Cardiac fibroblast (primary cell): ENCODE data around the gene RETSAT.
"Not testable (repeated sequence)": the region's sequence is repeated elsewhere in the genome, so short reads cannot be mapped to it uniquely, and the experiment has no call there.

ENCODE experiments used
- DNase-seq, 2 donors: peaks; one replicate each; pipeline versions ENCODE4 v3.0.0 to v3.0.0-alpha.2; 2010; ENCODE audit warnings: low read depth in 2 of 2
- H3K4me3 ChIP-seq, 2 donors: replicated peaks in 1 of 2; 1 replicate in 1 of 2; 2 replicates in 1 of 2; pipeline ENCODE4 v1.5.1; 2011; ENCODE audit warnings: low read depth in 2 of 2, low read length in 2 of 2, mild to moderate bottlenecking in 2 of 2, moderate library complexity in 1 of 2
- TF ChIP-seq, protein P1 (sequence below): IDR thresholded peaks from one replicate; pipeline ENCODE4 v1.5.1; 2011; ENCODE audit warnings: low read depth, mild to moderate bottlenecking, low read length, inconsistent platforms

RETSAT gene

DNA sequence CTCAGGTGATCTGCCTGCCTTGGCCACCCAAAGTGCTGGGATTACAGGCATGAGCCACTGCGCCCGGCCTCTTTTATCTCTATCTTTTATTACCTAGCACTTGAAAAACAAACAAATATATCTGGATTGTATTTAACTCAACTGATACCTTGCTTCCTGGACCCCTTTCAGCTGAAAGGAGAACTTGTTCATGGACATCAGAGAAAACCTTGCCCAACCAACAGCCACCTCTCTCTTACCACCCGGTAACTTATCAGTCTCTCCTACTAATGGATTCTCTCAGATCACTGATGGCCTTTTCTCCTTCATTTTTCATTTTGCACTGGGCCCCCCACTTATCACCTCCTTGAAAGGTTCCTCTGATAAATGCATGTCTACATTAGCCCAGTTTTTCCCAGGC, 6.7 kb downstream of the RETSAT start:
- TF ChIP-seq, protein P1, sequence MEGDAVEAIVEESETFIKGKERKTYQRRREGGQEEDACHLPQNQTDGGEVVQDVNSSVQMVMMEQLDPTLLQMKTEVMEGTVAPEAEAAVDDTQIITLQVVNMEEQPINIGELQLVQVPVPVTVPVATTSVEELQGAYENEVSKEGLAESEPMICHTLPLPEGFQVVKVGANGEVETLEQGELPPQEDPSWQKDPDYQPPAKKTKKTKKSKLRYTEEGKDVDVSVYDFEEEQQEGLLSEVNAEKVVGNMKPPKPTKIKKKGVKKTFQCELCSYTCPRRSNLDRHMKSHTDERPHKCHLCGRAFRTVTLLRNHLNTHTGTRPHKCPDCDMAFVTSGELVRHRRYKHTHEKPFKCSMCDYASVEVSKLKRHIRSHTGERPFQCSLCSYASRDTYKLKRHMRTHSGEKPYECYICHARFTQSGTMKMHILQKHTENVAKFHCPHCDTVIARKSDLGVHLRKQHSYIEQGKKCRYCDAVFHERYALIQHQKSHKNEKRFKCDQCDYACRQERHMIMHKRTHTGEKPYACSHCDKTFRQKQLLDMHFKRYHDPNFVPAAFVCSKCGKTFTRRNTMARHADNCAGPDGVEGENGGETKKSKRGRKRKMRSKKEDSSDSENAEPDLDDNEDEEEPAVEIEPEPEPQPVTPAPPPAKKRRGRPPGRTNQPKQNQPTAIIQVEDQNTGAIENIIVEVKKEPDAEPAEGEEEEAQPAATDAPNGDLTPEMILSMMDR = no peak
- DNase-seq = no peak
- no peak overlapping the region for H3K4me3 ChIP-seq

DNA sequence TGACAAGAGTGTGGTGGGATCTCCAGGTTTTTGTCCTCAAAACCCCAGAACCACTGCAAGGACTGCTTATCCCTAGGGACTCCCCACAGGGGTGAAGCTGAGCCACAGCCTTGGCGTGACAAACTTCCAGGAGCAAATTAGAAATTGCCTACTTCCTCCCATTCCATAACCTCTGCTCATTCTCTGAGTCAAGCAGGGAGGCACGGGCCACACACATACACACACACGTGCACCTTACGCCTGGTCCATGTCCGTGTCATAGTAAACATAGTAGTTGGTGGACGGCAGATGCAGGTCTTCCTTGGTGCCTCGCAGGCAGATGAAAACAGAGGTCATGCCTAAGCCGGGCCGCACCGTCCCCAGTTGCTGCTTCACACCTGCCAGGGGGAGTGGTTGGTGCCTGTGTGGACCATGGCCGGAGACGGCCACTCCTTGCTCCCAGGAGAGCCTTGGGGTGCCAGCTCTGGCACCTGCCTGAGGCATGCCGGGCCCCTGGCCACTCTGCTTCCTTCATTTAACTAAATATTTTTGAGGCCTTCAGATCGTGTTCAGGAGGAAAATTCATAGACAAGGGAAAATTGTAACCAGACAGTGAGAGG, 9.9 kb downstream of the RETSAT start:
- TF ChIP-seq, protein P1 = no peak
- H3K4me3 ChIP-seq = no peak overlapping the region
- no peak for DNase-seq

DNA sequence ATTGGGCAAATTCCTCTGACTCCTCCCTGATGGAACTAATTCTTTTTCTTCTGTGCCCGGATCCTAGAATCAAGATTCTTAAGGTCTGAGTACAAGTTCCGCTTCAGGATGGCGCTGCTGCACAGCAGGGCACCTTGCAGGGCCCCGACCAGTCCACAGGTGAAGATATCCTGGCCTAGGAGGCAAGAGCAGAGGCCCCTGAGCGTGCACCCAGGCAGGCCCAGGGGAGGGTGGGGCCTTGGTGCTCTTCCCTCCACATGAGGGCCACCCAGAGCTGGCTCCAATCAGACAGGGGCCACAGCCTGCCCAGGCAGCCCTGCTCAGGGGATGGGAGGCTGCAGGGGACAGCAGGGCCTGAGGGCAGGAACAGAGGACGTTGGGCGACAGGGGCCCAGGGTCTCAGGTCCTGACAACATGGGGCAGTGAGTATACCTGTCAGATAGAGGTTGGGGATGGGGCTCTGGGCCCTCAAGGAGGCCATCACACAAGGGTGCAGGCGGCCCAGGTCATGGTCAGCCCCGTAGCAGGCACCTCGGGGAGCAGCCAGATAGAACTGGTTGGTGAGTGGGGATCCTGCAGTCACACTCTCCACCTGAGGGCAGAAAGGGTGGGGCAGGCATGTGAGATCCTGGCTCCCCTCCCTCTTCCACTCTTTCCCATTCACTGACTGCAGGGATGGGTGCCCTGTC, 11.0 kb downstream of the RETSAT start:
- not testable (repeated sequence) for DNase-seq

DNA sequence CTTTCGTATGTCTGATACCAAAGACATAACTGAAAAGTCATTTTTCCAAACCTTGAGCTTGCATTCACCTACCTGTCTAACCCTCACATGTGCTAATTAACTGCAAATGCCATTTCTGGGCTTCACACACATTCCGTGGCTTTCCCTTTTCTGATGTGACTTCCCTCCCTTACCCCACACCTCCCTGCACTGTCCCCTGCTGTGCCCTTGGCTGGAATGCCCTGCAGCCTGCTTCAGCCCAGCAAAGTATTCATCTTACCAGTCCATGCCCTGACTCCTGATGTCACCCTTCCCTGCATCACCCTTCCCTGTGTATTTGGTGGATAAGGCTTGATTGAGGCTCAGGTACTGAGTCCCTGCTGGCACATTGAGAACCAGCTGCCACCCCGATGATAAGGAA, 12.2 kb downstream of the RETSAT start:
- H3K4me3 ChIP-seq = no peak overlapping the region
- TF ChIP-seq, protein P1 = no peak
- DNase-seq = no peak

More for the DNA sequence above, 11.0 kb downstream of the RETSAT start:
- H3K4me3 ChIP-seq = not testable (repeated sequence)

DNA sequence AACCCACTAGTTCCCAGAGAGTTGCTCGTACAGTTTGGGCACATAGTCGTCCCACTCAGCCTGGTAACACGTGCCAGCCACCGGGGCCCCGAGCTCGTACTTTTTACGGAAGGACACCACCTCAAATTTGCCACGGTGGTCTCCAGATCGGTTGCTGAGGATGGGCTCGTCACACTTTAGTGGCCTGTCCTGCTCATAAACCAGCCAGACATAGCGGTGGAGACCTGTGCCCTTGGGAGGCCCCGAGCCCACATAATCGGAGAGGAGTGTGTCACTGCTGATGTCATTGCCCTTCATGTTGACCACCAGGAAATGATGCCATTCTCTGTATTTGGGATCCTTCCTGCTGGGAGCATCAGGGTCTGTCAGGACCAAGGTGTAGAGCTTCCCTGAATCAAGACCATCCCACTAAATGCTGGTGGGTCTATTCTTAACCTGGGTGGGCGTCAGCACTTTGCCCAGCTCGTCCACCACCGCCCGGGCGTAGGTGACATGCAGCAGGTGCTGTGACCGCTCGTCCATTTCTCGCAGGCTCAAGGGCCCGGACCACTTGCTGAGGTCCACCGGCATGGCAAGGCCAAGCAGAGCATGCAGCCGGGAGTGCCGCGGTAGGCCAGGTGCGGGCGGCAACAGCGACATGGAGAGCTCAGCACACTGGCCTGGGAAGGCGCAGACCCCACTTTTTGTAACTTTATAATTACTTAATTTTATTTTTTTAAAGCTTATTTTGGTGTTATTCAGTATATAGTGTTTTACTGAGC, 12.9 kb downstream of the RETSAT start:
- TF ChIP-seq, protein P1 = no peak
- no peak for DNase-seq
- no peak overlapping the region for H3K4me3 ChIP-seq

DNA sequence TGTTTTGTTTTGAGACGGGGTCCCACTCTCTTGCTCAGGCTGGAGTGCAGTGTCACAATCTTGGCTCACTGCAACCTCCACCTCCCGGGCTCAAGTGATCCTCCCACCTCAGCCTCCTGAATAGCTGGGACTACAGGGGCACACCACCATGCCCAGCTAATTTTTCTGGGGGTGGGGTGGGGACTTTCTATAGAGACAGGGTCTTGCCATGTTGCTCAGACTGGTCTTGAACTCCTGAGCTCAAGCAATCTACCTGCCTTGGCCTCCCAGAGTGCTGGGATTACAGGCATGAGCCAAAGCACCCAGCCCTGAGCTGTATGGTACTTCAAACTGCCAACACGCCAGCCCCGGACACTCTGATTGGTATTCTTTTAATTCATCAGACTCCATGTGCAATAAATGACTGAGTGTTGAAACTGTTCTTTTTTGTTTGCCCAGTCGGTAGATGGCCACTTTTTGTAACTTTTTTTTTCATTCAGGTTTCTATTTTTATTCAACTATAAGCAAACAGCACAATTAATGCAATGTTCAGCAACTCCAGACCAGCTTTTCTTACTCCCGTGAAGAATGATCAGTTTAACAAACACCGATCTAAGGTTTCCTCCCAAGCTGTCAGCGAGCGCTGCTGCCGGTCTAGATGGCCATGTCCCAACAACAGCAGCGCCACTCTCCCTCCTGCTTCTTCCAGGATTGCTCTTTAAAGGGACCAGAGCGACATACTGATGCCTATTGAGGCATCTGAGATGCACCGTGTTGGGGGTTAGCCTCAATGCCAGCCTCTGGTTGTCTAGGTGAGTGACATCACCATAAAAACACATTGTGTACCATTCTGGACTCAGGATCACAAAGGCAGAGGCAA, 14.1 kb downstream of the RETSAT start:
- H3K4me3 ChIP-seq = no peak overlapping the region
- TF ChIP-seq, protein P1 = no peak

DNA sequence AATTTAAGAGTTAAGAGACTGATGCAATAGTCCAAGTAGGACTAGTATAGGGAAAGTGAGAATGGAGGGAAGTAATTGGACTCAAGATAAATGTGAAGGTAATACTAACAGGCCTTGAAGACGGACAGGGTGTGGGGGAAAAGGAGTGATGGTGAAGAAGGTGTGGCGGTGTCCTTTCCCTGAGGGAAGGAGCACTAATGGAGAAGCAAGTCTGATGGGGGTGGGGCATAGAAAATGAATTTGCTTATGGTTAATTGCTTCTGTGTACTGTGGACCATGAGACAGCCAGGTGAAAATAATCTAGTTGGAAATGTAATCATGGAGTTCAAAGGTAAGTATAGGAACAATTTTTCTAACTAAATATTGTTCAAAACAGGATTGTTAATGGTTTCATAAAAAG, 19.4 kb downstream of the RETSAT start:
- TF ChIP-seq, protein P1 = no peak
- H3K4me3 ChIP-seq = no peak overlapping the region
- DNase-seq = no peak

More for the DNA sequence above, 14.1 kb downstream of the RETSAT start:
- DNase-seq = peak in 1 of 2 donors; percentile 9

DNA sequence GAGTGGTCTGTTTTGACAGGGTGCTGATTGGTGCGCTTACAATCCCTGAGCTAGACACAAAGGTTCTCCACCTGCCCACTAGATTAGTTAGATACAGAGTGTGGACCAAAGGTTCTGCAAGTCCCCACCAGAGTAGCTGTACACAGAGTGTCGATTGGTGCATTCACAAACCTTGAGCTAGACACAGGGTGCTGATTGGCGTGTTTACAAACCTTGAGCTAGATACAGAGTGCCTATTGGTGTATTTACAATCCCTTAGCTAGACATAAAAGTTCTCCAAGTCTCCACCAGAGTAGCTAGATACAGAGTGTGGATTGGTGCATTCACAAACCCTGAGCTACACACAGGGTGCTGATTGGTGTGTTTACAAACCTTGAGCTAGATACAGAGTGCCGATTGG, 20.5 kb downstream of the RETSAT start:
- not testable (repeated sequence) for DNase-seq

More for the DNA sequence above, 20.5 kb downstream of the RETSAT start:
- not testable (repeated sequence) for H3K4me3 ChIP-seq
